HG03457 (cell line): ENCODE results near the gene MGP.

Source experiments
- ATAC-seq: cut with Tn5 transposase; IDR thresholded peaks from one replicate; pipeline ENCODE4 v1.9.1; 2021; ENCODE audit warnings: moderate number of reproducible peaks; ENCODE audit not compliant: unreplicated experiment

The MGP gene

DNA sequence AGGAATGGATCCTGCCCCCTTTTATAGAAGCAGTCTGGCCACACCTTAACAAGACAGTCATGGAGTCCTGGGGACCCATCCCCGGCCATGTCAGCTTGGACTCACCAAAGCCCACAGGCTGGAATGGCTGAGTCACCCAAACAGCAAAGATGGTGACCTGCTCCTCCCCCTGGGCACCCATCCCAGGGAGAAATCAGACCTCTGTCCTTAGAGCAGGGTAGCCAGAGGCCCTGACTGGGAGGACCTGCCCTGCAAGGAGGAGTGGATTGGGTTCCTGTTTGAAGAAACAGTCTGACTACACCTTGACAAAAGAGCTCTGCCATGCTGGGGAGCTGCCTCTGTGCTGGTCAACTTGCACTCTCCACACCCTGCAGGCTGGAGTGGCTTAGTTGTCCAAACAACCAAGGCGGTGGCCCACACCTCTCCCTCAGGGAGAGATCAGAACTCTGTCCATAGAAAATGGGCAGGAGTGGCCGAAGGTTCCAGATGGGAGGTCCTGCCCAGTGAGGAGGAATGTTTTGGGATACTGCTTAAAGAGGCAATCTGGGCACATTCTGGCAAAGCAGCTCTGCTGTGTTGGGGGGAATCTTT is 16.6 kb downstream of the MGP start:
- no peak for ATAC-seq

DNA sequence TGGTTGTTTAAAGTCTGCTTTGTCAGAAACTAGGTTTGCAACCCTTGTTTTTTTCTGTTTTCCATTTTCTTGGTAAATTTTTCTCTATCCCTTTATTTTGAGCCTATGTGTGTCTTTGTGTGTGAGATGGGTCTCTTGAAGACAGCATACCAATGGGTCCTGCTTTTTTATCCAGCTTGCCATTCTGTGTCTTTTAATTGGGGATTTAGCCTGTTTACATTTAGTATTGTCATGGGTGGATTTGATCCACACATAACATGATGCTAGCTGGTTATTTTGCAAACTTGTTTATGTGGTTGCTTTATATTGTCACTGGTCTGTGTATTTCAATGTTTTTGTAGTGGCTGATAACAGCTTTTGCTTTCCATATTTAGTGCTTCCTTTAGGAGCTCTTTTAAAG is 25.2 kb downstream of the MGP start:
- ATAC-seq: no peak

DNA sequence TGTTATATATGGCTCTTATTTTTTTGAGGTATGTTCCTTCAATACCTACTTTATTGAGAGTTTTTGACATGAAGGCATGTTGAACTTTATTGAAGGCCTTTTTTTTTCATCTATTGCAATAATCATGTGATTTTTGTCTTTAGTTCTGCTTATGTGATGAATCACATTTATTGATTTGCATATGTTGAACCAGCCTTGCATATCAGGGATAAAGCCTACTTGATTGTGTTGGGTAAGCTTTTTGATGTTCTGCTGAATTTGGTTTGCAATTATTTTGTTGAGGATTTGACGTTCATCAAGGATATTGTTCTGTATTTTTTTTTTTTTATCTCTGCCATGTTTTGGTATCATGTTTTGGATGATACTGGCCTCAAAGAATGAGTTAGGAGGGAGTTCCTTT is 27.1 kb downstream of the MGP start:
- no peak for ATAC-seq

DNA sequence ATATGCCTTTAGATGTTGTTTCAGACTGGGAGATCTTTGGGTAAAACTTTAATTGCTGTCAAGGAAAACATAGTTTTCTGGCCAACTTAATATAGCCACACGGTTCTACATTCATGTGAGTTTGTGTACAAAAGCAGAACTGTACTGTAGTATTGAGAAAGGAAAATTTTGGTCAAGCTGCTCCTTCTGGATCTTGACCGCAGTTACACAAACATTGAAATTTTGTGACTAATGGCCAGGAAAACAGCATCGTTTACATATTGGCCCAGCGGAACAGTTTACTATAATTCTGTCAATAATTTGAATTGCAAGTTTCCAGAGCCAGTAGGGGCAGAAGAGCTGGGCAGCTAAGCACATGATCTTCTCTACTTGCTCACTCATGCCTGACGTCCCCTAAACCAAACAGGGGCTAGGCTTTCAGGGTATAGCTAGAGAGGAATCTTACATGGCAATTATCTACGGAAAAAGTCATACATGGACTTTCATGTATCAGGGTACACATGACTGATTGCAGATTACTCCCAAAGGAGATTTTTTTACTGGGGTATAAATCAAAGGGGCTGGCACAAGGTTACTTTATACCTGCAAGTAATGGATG is 31.0 kb downstream of the MGP start:
- no peak for ATAC-seq

DNA sequence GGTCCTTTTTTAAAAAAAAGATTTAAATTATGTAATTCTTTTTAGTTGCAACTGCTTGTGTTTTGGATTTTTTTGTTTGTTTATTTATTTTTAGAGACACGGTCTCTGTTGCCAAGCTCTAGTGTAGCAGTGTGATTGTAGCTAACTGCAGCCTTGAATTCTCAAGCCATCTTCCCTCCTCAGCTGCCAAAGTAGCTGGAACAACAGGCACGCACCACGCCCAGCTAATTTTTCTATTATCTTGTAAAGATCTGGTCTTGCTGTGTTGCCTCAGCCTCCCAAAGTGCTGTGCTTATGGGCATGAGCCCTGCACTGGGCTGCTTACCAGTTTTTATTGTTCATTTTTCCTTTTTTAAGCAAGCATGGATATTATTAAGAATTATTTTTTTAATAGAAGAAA is 31.7 kb downstream of the MGP start:
- ATAC-seq: no peak

DNA sequence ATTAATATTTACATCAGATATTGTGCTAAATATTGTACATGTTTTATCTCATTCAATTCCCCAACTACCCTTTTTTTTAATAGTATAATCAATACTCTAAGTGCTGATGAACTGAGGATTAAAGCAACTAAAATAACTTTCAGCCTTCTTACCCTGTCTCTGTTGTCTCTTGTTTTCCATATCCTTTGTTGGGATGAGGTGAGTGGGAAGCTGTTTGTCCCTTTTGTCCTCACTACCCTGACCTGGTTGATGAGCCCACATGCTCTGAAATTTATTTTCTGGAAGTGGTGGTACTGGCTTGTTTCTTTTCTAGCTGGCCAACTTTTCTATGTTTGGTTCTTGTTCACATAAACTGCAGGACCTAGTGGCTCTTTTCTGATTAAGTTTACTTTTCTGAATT is 32.8 kb downstream of the MGP start:
- no peak for ATAC-seq

DNA sequence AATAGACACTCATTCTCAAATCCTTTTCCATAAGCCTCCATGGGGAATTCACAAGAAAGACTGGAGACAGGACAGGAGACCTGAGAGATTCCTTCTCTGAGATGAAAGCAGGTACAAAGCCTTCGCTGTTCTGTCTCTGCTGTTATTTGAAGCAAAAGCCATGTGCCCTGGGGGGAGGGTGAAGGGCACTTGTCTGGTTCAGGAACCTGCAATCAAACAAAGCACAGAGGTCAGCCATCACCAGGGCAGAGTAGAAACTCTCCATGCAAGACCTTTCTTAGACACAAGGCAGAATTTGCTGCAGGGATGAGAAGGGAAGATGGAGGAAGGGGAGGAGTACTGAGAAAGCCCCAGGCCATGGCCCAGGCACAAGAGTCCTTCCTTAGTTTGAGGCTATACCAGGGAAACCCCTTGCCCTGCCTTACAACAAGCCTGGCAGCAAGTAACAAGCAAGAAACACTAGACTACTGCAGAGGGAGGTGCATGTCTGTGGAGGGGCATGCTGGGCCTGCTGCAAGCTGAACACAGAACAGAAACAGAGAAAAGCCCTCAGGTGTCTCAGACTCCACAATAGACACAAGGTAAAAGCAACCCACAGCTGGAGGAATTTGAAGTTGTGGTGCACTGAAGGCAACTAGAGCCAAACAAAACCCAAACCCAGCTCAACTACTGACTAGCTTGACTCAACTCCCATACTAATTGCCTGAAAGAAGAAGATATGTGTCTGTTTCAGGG is 34.6 kb downstream of the MGP start:
- no peak for ATAC-seq

DNA sequence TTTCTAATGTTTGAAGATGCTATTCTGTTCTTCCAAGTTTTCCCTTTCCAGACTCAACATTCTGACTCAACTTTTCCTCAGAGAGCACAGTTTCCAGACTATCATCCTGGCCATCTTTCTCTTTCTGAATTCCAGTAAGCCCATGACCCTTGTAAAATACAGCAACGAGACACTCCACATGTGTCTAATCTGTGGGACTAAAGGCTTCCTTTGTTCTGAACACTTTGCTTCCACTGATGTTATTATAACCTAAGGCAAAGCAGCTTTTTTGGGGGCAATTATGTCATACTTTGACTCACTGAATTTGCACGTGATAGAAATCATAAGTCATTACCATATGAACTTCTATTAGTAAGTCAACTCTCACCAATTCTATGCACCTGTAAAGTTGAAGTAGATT is 36.0 kb downstream of the MGP start:
- ATAC-seq: no peak

DNA sequence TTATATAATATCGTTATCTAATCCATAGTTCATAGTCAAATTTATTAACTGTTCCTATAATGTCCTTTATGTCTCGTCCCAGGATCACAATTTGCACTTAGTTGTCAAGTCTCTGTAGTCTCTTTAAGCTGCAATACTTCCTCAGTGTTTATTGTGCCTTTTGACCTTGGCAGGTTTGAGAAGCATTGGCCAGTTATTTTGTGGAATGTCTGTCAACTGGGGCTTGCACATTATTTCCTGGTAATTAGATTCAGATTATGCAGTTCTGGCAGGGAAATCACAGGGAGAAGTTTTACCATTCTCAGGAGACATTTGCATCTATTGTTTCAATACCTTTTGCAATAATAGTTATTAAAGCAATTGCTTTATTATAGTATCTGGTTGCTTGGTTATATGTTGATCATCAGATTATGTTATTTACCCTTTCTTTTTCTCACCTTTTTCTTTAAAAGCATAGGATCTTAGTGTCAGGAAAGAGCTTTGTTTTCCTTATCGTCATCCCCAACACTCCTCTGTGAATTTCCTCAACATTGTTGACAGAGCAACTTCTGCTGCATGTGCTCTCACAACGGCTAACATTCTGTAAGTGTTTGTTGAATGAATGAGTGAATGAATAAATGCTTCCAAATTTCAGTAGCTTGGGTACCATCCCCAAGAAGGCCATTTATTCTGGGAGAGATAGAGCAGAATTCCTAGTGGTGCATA is 38.6 kb downstream of the MGP start:
- ATAC-seq: no peak

DNA sequence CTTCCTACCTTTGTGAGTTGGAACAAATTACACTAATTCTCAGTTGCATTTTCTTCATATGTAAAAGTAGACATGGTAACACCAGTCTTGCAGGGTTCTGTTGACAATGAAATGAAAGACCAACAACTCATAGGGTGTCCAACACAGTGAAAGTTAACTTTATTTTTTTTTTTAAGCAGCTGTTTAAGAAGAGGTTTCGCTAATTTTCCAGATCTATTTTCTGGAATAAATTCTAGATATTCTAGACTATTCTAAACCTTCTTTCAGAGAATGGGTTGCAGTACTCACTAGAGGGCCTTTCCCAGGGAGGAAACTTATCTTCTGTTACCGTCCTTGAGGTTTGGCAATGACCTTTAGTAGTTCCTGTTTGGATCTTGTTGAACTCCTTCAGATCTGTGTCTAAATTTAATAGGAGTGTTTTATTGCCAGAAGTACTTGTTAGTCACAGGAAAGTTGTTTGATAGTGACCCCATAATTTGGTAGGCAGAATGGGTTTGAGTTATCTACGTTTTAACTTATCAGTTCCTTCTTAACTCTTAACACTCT is 39.5 kb downstream of the MGP start:
- ATAC-seq: no peak

DNA sequence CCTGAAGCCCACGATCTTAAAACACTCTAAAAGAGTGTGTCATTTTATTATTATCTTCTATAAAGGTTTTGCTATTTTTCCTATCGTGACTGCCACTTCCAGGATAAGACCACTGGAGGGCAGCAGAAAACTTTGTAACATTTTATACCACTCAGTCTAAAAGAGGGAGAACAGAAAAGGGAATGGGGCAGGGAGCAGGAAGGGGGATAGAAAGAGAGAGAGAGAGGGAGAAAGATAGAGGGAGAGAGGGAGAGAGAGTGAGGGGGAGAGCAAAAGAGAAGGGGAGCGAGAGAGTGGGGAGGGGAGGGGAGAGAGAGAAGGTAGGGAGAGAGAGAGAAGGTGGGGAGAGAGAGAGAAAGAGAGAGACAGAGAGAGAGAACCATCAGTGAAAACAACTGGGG is 40.3 kb downstream of the MGP start:
- ATAC-seq: no peak

DNA sequence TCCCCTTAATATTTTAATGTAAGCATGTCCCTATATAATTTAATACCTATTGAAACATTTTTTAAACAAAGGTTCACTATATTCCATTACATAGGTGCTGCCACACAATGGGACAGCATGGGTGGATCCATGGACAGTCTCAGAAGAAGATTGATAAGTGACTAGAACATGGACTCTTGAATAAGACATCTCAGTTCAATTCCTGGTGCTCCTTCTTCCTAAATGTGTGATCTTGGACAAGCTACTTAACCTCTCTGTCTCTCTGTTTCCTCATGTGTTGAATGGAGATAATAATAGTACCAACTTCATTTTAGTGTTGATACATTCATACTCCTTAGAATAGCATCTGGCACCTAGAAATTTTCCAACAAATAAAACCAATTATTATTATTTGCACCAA is 41.3 kb downstream of the MGP start:
- ATAC-seq: no peak

DNA sequence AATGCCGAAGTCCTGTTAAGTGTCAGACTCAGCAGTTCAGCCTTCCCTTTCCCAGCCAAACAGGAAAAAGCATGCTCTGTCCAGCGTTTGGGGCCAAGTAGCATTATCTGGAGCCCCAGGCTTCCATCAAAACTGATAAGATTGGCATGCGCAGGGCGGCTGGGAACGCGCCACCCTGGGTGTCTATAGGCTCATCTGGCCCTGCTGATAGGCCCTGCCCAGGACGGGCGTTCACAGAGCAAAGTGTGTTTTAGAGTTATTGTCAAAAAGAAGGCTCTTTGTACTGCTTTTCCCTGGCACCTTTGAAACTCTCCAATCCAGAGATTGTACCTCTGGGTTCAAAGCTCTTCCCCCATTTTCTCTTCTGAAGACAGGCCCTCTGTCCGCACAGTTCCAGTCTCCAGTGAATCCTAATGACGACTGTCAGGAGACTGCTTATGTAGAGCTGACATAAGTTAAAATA is 42.2 kb downstream of the MGP start, which contains the start of gene ART4:
Gene ART4, minus strand, starts transcription at position 102 of the 463 bp plus-strand sequence. CDS start 413 bp downstream, outside the sequence.
- no peak for ATAC-seq

DNA sequence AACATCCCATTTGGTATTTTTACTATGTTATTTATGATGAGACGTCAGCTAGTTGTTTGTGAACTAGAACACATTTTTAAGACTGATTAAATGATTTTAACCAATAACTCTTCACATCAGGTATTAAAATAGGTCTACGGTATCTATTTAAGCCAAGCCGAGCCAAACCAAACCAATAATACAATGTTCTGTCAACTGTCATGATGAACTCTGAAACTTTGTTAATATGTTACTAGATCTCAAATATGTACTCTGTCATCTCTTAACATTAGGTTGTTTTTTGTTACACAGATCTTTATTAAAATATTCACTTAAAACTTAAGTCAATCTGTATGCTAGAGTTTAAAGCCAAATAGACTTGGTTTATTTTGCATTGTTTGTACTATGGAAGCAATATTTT is 43.3 kb downstream of the MGP start:
- no peak for ATAC-seq

DNA sequence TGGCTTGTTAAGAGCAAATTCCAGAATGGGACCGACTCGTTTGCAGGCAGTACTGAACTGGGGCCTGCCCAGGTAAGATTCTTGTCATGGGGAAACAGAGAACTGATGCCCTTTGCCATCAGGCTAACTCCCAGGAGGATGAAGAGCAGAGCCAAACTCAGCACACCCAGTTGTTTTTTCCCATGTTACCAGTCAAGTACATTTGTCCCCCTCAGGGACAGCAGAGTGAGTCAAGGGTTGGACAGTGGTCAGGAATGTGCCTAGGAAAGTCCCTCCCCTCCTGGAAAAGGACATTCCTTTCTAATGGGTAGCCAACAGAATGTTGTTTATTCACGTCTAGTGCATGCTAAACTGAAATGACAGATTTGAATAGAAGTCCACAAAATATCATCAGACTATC is 43.9 kb downstream of the MGP start:
- ATAC-seq: no peak

DNA sequence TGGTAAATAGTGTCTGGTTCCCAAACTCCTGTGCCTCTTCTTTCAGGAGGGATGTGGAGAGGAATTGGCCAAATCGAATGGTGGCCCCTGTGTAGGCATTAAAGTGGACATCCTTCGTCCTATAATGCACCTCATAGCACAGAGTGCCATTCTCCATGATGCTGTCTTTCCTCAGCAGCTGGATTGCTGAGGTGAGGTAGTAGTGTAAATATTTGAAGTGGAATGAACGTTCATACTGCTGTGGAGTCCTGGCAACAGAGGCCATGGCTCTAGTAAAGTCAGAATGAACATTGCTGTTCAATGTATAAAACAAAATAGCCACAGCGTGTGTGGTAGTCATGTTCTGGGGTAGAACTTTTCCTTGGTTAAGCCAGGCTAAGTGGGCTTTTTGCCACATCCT is 45.0 kb downstream of the MGP start:
- no peak for ATAC-seq

DNA sequence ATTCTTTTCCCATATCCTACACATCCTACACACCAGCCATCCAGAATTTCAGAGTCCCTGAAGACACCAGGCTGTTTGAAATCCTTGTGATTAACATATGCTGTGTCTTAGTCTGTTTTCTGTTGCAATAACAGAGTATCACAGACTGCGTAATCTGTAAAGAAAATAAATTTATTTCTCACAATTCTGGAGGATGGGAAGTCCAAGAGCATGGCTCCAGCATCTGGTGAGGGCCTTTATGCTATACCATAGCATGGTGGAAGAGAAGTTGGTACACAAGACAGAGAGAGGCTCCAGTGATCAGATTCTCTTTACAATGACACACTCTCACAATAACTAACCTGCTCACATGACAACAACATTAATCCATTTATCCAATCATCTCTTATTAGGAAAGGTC is 46.4 kb downstream of the MGP start:
- ATAC-seq: no peak

DNA sequence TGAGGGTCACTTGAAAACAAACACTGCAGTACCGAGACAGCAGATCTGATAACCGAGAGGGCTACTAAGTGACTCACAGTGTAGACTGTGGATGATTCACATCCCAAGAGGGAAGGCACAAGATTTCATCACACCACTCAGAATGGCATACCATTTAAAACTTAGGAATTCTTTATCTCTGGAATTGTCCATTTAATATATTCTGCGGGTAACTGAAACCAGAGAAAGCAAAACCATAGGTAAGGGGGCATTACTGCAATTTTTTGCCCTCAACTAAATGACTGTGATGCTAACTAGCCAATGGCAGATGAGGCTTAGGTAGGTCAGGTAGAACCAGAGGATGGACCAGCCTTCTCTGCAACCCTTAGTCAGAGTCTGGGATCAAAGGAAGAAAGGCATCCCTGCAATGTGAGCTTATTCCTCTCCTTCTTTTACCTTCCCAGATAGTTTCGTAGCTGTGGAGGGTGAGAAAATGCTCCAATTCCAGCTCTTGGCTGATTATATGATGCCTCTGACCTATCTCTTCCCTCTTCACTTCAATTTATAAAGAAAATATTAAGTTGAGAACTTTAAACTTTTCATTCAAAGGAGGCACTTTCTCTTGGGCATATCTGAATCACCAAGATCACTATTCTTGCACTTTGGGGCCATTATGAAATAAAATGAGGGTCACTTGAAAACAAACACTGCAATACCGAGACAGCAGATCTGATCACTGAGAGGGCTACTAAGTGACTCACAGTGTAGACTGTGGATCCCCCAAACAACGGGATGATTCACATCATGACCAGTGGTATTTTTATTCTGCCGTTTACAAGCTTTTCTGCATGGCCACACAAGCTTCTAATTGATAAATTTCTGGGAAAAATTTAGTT is 49.1 kb downstream of the MGP start:
- ATAC-seq: no peak

DNA sequence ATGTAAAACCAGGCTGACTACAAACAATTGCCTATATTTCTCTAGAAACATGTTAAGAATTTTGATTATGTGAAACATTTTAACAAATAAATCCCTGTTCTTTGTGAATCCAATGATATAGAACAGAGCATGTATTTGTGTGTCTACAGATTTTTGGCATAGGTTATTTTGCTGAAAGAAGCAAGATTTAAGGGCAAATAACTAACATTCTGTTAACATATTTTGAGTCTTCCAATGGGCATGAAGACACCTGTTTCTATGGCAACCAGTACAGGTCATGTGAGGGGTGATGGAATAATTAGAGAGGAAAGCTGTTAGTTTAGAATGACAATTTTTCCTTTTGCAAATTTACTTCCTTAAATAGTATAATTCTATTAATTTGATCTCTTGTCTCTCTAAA is 51.1 kb downstream of the MGP start:
- no peak for ATAC-seq

DNA sequence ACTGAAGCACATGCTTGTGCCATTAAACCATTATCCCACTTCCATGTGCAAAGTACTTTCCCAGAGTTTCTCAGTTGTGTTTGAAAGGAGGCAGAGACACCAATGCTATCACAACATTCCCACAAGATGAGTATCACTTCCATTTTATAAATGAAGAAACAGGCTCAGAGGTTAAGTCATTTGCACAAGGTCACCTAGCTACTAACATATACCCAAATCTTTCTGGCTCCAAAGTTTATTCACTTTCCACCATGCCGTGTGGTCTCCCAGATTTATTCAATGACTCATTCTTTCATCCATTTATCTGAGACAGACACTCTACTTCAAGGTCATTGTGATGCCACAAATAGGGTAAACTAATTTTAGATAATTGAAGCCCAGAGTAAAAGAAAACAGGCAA is 51.7 kb downstream of the MGP start:
- ATAC-seq: no peak

DNA sequence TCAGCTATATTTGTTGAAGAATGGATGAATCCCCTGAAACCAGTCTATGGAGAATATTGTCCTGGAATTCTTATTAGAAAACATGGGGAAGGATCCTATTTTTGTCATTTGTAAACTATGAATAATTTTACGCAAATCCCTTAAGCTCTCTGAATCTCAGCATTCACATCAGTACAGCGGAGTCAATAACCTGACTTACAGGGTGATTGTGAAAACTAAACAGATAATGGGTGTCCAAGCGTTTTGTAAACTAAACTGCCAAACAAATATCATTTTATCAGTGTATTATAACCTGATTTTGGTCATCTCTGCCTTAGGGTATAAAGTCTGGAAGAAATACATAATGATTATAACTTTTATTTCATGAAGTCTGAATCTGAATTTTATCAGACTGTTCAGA is 52.3 kb downstream of the MGP start:
- no peak for ATAC-seq
